GM19372 (cell line): ENCODE measurements around the gene PEF1.

ENCODE experiments used
- ATAC-seq: cut with Tn5 transposase; IDR thresholded peaks from one replicate; pipeline ENCODE4 v1.9.1; 2021; ENCODE audit warnings: mild to moderate bottlenecking, low read depth, moderate library complexity; ENCODE audit not compliant: unreplicated experiment

PEF1 gene

DNA sequence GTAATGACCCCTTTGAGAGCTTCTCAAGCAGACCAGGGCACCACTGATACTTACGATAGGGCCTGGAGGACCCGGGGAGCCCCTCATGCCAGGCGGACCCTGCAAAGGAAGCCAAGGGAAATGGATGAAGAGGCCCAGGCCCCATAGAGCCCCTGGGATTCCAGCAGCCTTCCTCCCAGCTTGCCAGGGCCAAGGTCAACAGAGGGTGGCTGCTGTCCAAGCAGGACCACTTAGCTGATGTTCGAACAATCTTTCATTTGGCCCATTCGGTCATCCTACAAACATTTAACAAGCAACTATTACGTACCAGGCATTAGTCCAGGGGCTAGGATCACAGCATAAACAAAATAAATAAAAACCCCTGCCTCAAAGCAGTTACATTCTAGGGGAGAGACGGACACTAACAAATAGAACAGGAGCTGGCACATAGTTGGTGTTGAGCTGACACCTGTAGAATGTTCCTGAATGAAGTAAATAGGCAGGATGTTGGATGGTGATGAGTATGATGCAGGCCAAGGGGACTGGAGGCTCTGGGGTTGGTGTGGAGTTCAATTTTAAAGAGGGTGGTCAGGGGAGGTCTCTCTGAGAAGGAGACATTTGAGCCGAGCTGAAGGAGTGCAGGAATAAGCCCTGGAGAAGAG lies 27.0 kb upstream of the PEF1 start:
- no peak for ATAC-seq

DNA sequence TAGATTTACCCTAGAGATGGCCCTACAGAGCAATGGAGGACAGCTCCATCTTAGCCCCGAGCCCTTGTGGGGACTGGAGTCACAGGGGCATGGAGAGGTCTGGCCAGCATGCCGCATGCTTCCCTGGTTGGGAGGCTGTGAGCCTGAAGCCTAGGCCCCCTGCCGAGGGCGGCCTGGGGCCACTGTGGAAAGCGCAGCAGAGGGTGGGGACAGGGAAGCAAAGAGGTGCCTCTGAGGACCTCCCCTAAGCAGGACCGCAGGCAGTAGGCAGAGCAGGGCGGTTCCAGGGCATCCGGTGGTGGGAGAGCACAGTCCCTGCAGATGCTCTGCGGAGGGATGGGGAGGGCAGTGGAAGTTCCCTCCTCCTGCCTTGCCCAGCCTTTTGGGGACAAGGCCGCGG lies 26.5 kb upstream of the PEF1 start:
- no peak for ATAC-seq

DNA sequence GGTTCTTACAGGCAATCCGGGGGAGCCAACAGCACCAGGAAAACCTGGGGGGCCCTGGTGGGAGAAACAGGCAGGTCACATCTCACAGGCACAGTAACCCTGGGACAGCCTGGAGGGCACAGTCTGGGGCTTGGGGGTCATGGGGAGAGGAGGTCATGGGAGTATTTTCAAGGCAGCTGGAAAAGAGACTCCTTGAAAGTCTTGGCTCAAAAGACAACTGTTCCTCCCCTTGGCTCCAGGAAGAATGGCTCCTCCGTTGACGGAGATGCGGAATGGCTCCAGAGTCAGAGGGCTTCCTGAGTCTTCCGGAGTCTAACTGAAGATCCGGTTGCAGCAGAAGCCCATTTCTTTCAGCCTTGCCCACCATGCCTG lies 25.9 kb upstream of the PEF1 start:
- no peak for ATAC-seq

DNA sequence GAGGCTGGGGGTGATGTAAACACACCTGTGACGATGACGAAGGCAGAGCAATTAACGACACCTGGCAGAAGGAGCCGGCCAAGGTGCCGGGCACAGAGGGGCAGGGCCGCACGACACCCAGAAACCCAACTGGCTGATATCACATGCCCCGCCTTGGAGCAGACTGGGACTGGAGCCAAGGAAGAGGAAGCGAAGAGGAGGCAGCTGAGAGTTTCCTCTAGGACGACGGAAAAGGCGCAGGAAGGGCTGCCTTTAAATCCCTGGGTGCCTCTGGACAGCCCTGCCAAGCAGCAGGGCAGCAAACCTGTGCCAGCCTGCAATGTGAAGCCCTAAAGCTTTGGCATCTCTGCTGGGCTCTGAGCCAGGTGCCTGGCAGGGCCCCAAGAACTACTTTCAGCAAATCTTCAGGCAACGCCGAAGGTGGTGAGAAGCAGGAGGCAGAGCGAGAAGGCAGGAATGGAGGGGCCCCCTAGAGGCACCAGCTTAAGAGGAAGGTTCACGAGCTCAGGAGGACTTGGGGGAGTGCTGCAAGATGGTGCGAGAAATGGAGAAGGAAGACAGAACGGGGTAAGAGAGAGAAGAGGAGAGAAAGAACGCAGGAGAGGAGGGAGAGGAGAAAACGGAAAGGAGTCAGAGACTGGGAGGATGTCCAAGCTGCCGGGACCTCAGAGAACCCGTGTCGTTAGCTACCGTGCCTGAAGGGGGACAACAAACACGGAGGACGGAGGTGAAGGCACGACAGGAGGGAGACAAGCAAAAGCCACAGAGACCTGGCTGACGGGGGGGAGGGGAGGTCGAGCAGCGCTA lies 25.3 kb upstream of the PEF1 start:
- no peak for ATAC-seq

DNA sequence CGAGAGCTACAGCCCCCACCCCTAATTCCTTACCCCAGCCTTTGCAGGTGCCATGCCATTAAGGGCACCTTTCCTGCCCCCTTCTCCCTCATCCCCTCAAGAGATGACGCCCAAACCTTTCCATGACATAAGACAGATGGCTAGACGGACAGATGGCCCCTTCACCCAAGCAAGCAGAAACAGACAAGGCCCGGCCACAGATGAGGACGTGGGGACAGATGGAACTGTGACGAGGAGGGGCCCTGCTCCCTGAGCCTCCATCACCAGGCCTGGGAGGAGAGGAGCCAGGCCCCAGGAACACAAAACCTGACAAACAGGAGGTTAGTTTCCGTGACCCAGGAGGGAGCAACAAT lies 24.7 kb upstream of the PEF1 start:
- ATAC-seq = no peak

DNA sequence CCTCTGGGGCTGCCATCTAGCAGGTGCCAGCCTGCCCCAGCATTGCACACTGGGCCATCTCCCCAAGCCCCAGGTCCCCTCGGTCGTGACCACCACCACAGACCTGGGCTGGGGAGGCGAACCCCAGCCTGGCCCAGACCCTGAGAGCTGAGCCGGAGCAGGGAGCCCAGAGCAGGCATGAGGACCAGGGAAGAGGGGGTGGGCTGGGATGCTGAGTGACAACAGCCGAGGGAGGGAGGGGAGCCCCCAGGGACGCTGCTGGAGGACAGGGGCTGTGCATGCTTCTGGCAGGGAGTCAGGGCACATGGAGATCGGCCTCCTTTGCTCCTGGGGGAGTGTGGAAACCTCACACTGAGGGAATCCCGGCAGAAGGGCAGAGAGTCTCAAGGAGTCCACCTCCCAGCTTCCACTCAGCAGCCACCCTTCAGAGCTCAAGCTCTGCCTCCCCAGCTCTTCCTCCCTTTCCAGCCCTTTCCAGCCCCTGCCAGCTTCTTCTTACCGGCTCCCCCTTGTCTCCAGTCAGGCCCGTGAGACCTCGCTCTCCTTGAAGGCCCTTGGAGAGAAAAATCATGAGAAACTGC lies 23.7 kb upstream of the PEF1 start:
- ATAC-seq = no peak

DNA sequence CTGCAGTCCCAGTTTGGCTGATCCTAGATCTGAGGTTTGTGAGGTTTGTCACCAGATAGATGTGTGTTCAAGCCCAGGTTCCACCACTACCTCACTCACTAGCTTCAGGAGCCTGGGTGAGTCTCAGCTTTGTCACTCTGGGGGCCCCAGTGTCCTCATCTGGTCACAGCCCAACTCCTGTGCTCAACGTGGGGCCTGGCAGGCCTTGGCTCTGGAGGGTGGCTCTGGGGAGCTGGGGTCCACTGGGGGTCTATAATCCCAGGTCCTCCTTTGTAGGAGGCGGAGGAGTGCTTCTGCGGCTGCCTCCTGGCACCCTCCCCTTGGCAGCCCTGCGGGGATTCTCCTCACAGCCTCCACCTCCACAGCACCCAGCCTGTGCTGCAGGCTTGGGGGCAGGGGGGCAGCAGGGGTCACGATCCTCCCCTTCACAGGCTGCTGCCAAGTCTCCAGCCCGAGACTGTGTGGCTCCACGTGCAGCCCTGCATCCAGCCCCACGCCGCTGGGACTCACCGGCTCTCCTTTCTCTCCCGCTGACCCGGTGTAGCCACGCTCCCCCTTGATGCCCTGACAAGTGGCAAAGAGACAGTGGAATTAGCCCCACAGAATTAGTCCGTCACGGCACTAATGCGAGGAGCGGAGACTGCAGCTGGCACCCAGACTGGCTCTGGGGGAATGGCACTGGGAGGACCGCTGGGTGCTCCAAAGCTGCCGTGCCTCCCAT lies 22.5 kb upstream of the PEF1 start:
- ATAC-seq = no peak

DNA sequence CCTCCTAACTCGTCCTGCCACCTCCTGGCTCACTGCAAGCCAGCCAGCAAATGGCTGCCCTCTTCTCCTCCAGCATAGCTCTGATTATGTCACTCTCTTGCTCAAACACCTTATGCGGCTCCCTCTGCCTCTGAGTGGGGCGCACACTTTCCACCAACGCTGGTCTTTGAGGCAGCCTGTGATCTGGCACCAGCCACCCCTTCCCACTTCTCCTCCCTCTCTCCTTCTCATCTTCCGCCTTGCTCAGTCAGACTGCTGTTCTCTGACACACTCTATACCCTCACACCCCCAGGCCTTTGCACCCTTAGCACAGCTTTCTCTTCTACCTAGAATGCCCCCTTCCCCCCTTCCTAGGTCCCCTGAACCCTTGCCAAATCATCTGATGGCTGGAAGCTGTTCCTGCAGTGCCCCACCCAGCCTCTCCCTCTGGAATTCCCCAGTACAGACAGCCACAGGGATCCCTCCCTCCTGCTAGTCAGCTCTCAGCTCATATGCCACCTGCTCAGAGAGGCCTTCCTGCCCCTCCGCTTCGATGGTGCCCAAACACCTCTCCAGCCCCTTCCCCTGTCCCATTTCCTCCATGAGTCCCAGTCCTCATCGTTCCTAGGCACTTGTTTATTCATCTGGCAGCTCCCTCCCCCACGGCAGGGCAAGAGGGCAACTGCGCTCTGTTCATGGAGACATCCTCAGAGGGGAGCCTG lies 21.7 kb upstream of the PEF1 start:
- ATAC-seq = no peak

DNA sequence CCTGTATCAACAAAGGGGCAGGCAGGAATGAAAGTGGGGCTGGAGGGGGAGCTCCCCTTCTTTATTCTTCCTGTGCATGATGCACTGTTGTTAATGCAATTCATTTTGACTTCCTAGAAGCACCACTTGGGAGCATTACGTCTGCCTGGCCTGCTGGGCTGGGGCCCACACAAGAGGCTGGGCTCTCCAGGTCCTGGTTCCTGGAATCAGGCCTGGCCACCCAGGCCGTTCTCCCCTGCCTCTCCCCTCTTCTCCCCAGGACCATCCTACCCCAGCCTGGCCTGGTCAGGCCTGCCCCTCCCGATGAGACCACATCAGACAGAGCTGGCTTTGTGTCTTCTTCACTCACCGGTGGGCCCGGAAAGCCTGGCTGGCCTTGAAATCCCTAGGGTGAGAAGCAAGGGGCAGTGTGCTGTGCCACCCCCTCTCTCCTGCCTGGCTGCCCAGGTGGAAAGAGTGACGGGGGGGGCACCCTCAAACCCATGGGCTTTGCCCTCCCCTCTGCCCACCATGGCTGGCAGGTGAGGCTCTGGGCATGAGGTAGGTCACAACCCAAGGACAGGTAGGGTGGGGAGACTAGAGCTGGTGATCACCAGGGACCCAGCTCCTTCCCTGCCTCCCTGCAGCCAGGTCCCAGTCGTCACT lies 20.7 kb upstream of the PEF1 start:
- ATAC-seq = no peak

DNA sequence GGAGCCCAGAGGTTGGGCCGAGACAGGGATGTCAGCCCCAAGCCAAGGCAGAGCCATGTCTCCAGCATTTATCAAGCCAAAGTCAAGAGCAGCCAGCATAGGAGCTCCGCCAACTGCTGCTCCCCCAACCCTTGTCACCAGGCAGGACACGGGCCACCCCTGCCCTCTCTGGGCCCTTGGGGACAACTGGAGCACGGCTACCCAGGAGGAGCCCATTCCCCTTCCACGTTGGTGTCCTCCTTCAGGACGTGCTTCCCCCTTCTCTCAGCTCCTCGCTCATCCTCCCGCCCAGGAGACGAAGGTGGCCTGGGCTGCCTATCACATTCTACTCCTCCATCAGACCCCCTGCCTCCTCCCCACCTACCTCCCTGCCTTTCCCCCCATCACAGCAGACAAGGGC lies 19.9 kb upstream of the PEF1 start:
- ATAC-seq = no peak

DNA sequence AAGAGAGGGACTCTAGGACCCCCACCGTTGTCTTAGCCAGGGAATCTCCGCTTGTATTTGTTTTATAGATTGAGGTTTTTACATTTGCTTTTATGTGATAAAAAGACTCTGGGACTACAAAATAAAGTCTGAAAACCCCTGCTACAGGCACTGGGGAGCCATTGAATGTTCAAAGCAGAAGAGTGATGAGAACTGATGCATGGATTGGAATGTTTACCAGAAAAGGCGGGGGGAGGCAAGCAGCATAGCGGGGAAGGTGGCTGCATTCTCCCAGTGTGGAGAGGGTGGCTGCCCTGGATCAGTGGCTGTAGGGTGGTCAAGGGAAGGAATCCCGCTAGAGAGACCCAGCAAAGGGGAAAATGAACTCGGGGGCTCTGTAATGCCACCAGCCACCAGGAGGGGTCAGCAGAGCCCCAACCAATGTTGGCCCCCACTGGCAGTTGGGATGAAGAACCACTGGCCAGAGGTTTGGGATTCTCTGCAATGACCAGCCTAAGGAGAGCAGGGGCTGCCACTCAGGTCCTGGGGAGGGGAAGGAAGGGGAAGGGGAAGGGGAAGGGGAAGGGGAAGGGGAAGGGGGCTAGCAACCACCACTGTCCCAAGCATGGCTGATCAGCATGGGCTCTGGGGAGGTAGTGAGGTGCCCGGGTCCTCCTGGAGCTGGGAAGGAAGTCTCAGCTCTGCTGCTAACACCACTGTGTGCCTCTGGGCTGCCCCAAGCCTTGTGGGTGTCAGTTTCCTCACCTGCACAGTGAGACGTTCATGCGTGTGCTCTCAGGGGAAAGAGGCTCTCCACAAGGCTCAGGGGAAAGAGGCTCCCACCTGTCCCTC lies 19.2 kb upstream of the PEF1 start:
- ATAC-seq = no peak

DNA sequence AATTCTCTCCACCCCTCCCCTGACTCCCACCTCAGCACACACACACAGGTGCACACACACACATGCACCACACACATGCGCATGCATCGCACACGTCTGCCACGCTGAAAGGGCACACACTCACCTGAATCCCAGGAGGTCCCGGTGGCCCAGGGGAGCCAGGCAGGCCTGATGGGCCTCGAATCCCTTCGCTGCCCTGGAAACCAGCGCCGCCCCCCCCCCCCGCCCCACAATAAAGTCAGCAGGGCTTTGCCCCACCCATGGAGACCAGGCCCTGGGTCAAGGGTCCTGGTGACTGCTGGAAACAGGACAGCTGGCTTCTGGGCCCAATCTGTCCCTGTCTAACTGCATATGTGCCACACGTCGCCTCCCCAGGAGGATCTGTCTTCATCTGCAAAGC lies 17.8 kb upstream of the PEF1 start:
- no peak for ATAC-seq

DNA sequence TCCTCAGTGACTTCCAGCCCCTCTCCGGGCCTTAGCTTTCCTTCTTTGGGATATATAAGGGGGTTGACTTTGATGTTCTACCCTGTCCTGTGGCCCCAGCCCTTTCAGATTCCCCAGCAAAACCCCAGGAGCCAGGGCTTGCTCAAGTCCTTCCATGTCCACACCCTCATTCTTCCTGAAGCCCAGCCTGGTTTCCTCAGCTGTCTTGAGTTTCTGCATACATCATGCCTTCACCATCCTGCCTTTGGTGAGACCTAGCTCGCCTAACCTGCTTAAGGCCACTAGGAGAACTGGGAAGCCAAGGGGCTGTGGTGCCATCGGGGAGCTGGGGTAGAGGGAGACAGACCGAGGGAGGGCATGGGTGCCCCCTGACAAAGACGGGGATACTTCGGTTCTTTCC lies 17.2 kb upstream of the PEF1 start:
- ATAC-seq = no peak

DNA sequence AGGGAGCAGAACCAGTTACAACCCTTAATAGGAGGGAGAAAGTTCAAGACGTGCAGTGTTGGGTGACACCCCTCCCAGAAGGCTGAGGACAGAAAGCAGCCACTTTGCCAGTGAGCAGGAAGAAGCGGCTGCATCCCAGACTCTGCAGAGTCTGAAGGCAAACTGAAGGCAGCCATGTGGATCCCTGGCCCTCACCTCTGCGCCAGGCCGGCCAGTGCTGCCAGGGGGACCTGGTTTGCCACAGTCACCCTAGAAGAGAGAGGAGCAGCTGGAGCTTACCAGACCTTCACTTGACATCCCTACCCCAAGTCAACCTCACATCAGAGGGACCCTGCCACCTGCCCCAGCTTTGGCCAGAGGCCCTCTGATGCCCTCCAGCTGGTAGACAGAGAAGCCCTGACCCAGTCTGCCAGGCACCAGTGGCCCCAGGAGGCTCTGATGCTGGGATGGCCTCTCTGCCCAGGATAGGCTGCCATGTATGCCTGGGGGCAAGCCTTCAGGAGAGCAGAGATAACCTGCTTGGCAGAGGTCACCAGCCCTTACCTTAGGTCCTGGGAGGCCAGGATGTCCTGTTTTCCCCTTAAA lies 16.3 kb upstream of the PEF1 start:
- no peak for ATAC-seq

DNA sequence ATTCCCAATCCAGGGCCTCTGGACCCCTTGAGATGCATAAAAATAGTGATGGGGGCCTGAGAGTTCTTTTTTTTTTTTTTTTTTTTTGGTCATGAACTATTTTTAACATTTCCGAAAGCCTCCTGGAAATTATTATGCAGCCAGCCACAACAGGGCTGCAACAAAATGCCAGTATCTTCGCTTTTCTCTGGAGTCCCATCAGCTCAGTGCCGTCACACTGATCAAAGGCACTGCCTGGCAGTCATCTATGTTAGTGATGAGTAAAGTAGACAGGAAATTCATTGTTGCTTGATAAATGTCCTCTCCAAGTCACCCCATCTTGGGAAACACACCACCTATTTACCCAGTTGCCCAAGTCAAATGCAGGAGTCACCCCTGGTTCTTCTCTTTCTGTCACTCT lies 15.2 kb upstream of the PEF1 start:
- no peak for ATAC-seq

DNA sequence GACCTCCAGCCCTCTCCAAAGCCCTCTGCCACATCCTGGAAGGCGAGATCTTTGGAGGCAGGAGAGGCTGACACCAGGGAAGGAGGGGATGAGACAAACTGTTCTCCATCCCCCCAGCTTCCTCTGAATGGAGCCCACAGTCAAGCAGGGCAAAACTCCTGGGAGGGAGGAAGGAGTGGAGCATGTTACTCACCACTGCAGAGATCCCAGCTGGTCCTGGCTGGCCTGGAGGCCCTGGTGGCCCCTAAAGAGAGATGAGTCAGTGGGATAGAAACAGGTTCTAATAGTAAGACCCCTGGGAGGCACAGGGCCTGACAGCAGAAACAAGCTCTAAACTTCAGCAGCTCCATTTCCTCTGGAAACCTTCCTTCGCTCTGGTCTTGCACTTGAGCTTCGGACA lies 14.0 kb upstream of the PEF1 start:
- no peak for ATAC-seq

DNA sequence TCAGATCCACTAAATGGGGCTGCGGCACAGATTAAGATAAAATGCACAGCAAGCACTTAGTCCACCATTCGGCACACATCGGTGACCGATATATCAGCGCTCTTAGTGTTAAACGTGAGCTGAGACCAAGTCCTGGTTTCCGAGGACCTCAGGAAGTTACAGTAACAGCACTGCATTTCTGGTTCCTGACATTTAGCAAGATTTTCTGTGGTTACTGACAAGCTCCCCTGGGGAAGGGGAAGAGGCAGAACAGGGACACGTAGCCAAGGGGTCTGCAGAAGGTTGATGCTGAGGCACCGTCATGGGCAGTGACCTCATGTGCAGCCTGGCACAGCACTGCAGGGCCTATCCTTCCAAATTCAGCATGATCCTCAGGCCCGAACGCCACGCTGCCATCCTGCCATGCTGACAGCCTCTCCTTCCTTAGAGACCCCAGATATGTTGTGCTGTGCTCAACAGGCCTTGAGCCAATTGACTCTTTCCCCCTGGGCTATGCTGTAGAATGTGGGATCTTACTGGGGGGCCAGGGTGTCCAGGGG lies 13.4 kb upstream of the PEF1 start:
- no peak for ATAC-seq

DNA sequence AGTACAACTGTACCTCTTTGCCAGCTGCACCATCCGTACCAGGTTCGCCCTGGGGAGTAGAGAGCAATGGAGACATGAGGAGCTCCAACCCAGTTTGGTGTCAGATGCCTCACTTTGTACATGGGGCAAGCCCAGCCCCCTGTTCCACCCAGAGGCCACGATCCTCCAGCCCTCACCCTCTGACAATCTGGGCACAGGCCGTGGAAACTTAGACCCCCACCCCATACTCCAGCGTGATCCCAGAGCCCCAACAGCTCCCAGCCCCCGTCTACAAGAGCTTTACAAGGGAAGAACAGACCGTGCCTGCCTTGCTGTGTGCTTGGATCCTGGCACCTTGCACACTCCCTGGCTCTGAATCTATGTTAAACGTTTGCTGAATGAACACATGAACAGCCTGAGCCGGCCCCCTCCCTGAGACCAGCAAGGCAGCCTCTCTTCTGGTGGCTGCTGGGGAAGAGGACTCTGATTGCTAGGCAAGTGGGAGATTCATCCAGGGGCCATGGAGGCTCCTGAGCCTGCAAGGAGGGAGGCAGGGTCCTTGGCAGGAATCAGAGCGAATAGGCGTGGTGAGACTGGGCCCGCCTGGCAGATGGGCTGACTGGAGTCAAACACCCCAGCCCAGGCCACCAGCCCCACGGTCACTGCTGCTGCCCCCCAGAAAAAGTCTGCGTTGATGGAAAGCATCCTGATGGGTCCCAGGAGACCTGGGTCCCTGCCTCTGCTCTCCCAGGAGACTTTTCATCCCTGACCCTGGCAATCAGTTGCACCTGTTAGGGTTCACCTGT lies 12.5 kb upstream of the PEF1 start:
- ATAC-seq = no peak
